ENCODE results near the gene TMEM217.

TMEM217 gene

DNA sequence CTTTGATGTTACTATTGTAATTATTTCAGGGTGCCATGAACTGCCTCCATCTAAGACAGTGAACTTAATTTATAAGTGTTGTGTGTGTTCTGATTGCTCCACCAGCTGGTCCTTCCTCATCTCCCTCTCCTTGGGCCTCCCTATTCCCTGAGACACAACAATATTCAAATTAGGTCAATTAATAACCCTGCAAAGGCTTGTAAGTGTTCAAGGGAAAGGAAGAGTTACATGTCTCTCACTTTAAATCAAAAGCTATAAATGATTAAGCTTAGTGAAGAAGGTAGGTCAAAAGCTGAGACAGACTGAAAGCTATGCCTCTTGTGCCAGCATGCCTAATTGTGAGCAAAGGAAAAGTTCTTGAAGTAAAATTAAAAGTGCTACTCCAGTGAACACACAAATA, 35.5 kb upstream of the TMEM217 start:
- Histone ChIP-seq H3K9me3 (ENCODE audit: insufficient read depth, low read depth, low read length) (no peaks in the 10 kb centered on the region), H3K4me3 (ENCODE audit: low read length) (no peak overlapping the region), H3K36me3 (ENCODE audit: insufficient read depth, low read depth, low read length) (peaks cover 63% of the 10 kb centered on the region), H3K4me1 (ENCODE audit: insufficient read depth, low read length) (no peaks in the 10 kb centered on the region), H3K27ac (ENCODE audit: low read length) (no peak overlapping the region), H3K27me3 (ENCODE audit: insufficient read depth, low read length) (no peaks in the 10 kb centered on the region), H3K9ac (ENCODE audit: low read depth, low read length) (no peak overlapping the region)

GRCh38 chr6:37289931-37290330, 32.0 kb upstream of the TMEM217 start:
- Histone ChIP-seq H3K27ac (ENCODE audit: low read length) (no peak overlapping the region), H3K4me3 (ENCODE audit: low read length) (no peak overlapping the region), H3K27me3 (ENCODE audit: insufficient read depth, low read length) (no peaks in the 10 kb centered on the region), H3K36me3 (ENCODE audit: insufficient read depth, low read depth, low read length) (peaks cover 72% of the 10 kb centered on the region), H3K9me3 (ENCODE audit: insufficient read depth, low read depth, low read length) (no peaks in the 10 kb centered on the region), H3K9ac (ENCODE audit: low read depth, low read length) (no peak overlapping the region), H3K4me1 (ENCODE audit: insufficient read depth, low read length) (no peaks in the 10 kb centered on the region)

GRCh38 chr6:37288247-37288646, 30.3 kb upstream of the TMEM217 start:
- Histone ChIP-seq H3K27me3 (ENCODE audit: insufficient read depth, low read length) (no peaks in the 10 kb centered on the region), H3K27ac (ENCODE audit: low read length) (no peak overlapping the region), H3K9ac (ENCODE audit: low read depth, low read length) (no peak overlapping the region), H3K4me1 (ENCODE audit: insufficient read depth, low read length) (no peaks in the 10 kb centered on the region), H3K4me3 (ENCODE audit: low read length) (no peak overlapping the region), H3K9me3 (ENCODE audit: insufficient read depth, low read depth, low read length) (no peaks in the 10 kb centered on the region), H3K36me3 (ENCODE audit: insufficient read depth, low read depth, low read length) (peaks cover 75% of the 10 kb centered on the region)

DNA sequence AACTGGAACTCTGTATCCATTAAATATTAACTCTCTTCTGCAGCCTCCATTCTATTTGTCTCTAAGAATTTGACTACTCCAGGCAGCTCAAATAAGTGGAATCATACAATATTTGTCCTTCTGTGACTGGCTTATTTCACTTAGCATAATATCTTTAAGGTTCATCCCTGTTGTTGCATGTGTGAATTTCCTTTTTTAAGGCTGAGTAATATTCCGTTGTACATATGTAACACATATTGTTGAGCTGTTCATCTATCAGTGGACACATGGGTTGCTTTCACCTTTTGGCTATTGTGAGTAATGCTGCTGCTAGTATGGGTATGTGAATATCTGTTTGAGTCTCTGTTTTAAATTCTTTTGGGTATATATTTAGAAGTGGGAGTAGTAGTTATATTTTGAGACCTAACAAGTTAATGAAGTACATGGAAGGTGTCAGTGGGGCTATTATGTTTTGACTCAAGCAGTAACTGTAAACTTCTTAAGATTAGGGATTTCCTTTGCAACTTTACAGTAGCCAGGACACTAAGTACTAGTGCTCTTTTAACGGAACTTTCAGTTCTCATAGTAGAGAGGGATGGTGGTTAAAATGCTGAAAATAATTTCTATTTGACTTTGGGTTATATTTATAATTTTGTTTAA, 29.7 kb upstream of the TMEM217 start:
- Histone ChIP-seq H3K36me3 (ENCODE audit: insufficient read depth, low read depth, low read length) (peaks cover 78% of the 10 kb centered on the region), H3K27ac (ENCODE audit: low read length) (no peak overlapping the region), H3K9me3 (ENCODE audit: insufficient read depth, low read depth, low read length) (no peaks in the 10 kb centered on the region)

DNA sequence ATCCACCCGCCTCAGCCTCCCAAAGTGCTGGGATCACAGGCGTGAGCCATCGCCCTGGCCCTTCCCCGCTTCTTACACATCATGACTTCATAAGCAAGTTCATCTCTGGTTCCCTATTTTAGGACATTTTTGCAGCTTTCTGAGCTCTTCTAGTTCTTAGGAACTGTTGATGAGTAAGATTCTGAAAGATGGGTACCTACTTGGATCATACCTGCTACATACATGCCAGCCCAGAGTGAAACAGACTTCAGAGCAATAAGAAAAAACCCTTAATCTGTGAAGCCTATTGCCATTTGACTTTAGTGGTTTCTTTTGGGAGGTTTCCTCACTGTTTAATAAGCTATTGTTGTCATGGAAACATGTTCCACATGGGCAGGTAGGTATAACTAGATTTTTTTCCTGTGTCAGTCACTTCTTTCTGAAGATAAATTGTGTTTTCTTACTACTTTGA, 27.9 kb upstream of the TMEM217 start:
- H3K36me3 ChIP-seq (ENCODE audit: insufficient read depth, low read depth, low read length): peaks cover 73% of the 10 kb centered on the region
- no peaks in the 10 kb centered on the region for H3K4me1 ChIP-seq (ENCODE audit: insufficient read depth, low read length)
- no peaks in the 10 kb centered on the region for H3K9me3 ChIP-seq (ENCODE audit: insufficient read depth, low read depth, low read length)
- no peak overlapping the region for H3K27ac ChIP-seq (ENCODE audit: low read length)
- no peaks in the 10 kb centered on the region for H3K27me3 ChIP-seq (ENCODE audit: insufficient read depth, low read length)
- H3K9ac ChIP-seq (ENCODE audit: low read depth, low read length): no peak overlapping the region
- no peak overlapping the region for H3K4me3 ChIP-seq (ENCODE audit: low read length)

More for the DNA sequence above, 29.7 kb upstream of the TMEM217 start:
- Histone ChIP-seq H3K27me3 (ENCODE audit: insufficient read depth, low read length) (no peaks in the 10 kb centered on the region), H3K9ac (ENCODE audit: low read depth, low read length) (no peak overlapping the region), H3K4me3 (ENCODE audit: low read length) (no peak overlapping the region), H3K4me1 (ENCODE audit: insufficient read depth, low read length) (no peaks in the 10 kb centered on the region)

GRCh38 chr6:37284781-37285180, 26.8 kb upstream of the TMEM217 start:
- Histone ChIP-seq H3K9me3 (ENCODE audit: insufficient read depth, low read depth, low read length) (no peaks in the 10 kb centered on the region), H3K4me3 (ENCODE audit: low read length) (no peak overlapping the region), H3K27me3 (ENCODE audit: insufficient read depth, low read length) (no peaks in the 10 kb centered on the region), H3K9ac (ENCODE audit: low read depth, low read length) (no peak overlapping the region), H3K4me1 (ENCODE audit: insufficient read depth, low read length) (no peaks in the 10 kb centered on the region), H3K27ac (ENCODE audit: low read length) (no peak overlapping the region), H3K36me3 (ENCODE audit: insufficient read depth, low read depth, low read length) (peaks cover 74% of the 10 kb centered on the region)

DNA sequence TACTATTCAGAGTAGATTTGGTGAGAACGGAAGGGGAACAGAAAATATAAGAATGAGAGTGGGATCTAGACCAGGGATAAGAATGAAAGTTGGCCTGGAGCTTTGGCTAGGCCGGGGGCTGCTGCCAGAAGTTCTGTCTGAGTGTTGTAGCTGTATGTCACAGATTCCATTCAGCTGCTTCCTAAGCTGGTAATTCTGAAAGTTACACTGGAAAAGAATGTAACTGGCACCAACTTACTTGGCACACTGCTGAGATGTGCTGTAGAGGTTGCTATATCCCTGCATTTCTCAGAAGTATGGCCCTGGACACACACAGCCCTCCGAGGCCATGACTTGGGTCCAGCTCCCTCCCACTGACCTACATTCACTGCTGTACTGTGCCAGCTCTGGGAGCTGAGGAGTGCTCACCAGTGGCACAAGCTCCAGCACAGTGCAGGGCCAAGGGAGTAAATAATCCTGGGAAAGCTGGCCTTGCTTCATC, 25.8 kb upstream of the TMEM217 start:
- no peak overlapping the region for H3K9ac ChIP-seq (ENCODE audit: low read depth, low read length)
- H3K27me3 ChIP-seq (ENCODE audit: insufficient read depth, low read length): no peaks in the 10 kb centered on the region
- H3K4me3 ChIP-seq (ENCODE audit: low read length): no peak overlapping the region
- no peaks in the 10 kb centered on the region for H3K4me1 ChIP-seq (ENCODE audit: insufficient read depth, low read length)
- no peaks in the 10 kb centered on the region for H3K9me3 ChIP-seq (ENCODE audit: insufficient read depth, low read depth, low read length)
- H3K36me3 ChIP-seq (ENCODE audit: insufficient read depth, low read depth, low read length): peaks cover 72% of the 10 kb centered on the region
- no peak overlapping the region for H3K27ac ChIP-seq (ENCODE audit: low read length)

GRCh38 chr6:37283268-37283667, 25.3 kb upstream of the TMEM217 start:
- H3K4me3 ChIP-seq (ENCODE audit: low read length): no peak overlapping the region
- H3K27ac ChIP-seq (ENCODE audit: low read length): no peak overlapping the region
- no peaks in the 10 kb centered on the region for H3K4me1 ChIP-seq (ENCODE audit: insufficient read depth, low read length)
- H3K27me3 ChIP-seq (ENCODE audit: insufficient read depth, low read length): no peaks in the 10 kb centered on the region
- no peak overlapping the region for H3K9ac ChIP-seq (ENCODE audit: low read depth, low read length)
- H3K9me3 ChIP-seq (ENCODE audit: insufficient read depth, low read depth, low read length): no peaks in the 10 kb centered on the region
- H3K36me3 ChIP-seq (ENCODE audit: insufficient read depth, low read depth, low read length): peaks cover 72% of the 10 kb centered on the region

DNA sequence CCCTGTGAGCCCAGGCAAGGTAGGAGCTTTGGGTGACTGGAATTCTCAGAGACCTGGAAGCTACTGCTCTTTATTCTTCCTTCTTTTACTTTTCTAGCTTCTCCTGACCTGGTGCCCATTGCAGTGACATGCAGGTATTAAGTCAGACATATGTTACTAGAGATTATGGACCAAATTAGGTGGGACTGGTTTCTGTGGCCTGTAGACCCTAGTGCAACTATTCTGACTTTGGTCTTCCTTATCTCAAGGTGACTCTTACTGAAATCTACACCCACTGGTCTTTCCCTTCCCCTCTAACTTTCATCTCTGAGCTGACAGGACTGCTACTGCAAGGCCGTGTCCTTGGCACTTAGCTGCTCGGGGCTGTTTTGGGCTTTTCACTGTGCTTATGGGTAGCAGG, 24.4 kb upstream of the TMEM217 start:
- H3K9me3 ChIP-seq (ENCODE audit: insufficient read depth, low read depth, low read length): no peaks in the 10 kb centered on the region
- no peak overlapping the region for H3K27ac ChIP-seq (ENCODE audit: low read length)
- H3K4me3 ChIP-seq (ENCODE audit: low read length): no peak overlapping the region
- no peaks in the 10 kb centered on the region for H3K4me1 ChIP-seq (ENCODE audit: insufficient read depth, low read length)
- H3K27me3 ChIP-seq (ENCODE audit: insufficient read depth, low read length): no peaks in the 10 kb centered on the region
- H3K9ac ChIP-seq (ENCODE audit: low read depth, low read length): no peak overlapping the region
- peaks cover 65% of the 10 kb centered on the region for H3K36me3 ChIP-seq (ENCODE audit: insufficient read depth, low read depth, low read length)

DNA sequence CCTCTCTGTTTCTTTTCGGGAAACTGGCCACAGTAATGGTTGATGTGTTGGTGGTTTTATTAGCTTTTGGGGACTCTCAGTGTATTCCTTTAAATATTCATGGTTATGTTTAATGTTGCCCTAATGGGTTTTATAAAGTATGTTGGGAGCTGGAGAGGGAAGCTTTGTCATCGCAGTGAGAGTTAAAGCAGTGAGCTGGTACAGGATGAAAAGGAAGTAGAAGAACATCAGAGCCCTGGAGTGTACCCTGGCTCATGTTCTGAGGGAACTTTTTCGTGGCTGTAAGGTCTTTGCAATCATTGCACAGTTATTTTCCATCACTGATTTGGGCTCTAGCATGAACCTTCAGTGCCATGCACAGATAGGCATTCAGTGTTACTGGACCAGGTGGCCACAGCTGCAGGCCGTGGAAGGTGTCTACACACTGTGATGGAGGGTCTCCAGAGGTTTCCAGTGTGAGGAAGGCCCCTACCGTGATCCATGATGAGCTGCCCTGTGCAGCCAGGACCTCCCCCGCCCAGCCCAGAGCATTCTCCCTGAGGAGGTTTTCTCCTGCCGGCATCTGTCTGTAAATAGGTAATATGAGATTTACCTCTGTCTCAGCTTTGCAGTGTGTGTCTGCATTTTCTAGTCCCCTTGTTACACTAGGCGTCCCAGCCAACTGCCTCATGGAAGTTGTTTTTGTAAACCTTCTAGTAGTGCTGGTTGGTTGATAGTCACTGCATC, 22.4 kb upstream of the TMEM217 start:
- Histone ChIP-seq H3K36me3 (ENCODE audit: insufficient read depth, low read depth, low read length) (peaks cover 53% of the 10 kb centered on the region), H3K4me1 (ENCODE audit: insufficient read depth, low read length) (no peaks in the 10 kb centered on the region), H3K27ac (ENCODE audit: low read length) (no peak overlapping the region), H3K4me3 (ENCODE audit: low read length) (no peak overlapping the region), H3K9ac (ENCODE audit: low read depth, low read length) (no peak overlapping the region), H3K9me3 (ENCODE audit: insufficient read depth, low read depth, low read length) (no peaks in the 10 kb centered on the region), H3K27me3 (ENCODE audit: insufficient read depth, low read length) (no peaks in the 10 kb centered on the region)

GRCh38 chr6:37279366-37280134, 21.6 kb upstream of the TMEM217 start:
- Histone ChIP-seq H3K27me3 (ENCODE audit: insufficient read depth, low read length) (no peaks in the 10 kb centered on the region), H3K9ac (ENCODE audit: low read depth, low read length) (no peak overlapping the region), H3K9me3 (ENCODE audit: insufficient read depth, low read depth, low read length) (no peaks in the 10 kb centered on the region), H3K4me1 (ENCODE audit: insufficient read depth, low read length) (no peaks in the 10 kb centered on the region), H3K4me3 (ENCODE audit: low read length) (no peak overlapping the region), H3K36me3 (ENCODE audit: insufficient read depth, low read depth, low read length) (peaks cover 47% of the 10 kb centered on the region), H3K27ac (ENCODE audit: low read length) (no peak overlapping the region)

Measured in iPS-20b (cell line).